ENCODE data around the gene CLEC3B. TPM values are rescaled to one million over a fixed set of nuclear protein-coding genes. Genes with fewer than 3 reads are reported as not detected.
"Not testable (repeated sequence)": the region's sequence is repeated elsewhere in the genome, so short reads cannot be mapped to it uniquely, and the experiment has no call there.

Gene CLEC3B
- total RNA-seq, 4 donors from 2014 or later, result 137 to 819 (median 340) TPM

DNA sequence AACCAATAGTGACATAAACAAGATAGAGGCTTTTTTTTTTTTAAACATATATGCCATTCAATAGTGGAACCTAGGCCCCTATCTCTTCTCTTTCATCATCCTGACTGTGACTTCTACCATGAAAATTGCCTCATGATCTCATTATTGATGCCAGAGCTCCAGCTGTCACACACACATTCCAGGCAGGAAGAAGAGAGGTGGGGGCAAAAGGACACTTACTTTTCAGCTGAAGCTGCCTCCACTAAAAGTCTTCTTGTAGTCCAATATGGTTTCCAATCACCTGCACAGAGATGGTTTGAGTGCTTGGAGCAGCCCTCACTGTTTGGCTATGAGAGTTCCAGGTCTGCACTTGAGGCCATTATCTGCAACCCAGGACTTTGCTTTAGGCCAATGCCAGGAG lies 45.0 kb downstream of the CLEC3B start:
- Histone ChIP-seq H3K27ac (no peak overlapping the region), H3K4me1 (no peaks in the 10 kb centered on the region), H3K9me3 (no peaks in the 10 kb centered on the region), H3K4me3 (no peak overlapping the region), H3K36me3 (no peaks in the 10 kb centered on the region), H3K27me3 (no peaks in the 10 kb centered on the region)
- TF ChIP-seq POLR2A (IDR thresholded peaks at IDR 0.05) (no peak), EP300 (IDR thresholded peaks at IDR 0.05) (no peak)
- TF ChIP-seq, protein P1, sequence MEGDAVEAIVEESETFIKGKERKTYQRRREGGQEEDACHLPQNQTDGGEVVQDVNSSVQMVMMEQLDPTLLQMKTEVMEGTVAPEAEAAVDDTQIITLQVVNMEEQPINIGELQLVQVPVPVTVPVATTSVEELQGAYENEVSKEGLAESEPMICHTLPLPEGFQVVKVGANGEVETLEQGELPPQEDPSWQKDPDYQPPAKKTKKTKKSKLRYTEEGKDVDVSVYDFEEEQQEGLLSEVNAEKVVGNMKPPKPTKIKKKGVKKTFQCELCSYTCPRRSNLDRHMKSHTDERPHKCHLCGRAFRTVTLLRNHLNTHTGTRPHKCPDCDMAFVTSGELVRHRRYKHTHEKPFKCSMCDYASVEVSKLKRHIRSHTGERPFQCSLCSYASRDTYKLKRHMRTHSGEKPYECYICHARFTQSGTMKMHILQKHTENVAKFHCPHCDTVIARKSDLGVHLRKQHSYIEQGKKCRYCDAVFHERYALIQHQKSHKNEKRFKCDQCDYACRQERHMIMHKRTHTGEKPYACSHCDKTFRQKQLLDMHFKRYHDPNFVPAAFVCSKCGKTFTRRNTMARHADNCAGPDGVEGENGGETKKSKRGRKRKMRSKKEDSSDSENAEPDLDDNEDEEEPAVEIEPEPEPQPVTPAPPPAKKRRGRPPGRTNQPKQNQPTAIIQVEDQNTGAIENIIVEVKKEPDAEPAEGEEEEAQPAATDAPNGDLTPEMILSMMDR (IDR thresholded peaks at IDR 0.05), result no peak
- DNase-seq (ENCODE audit: low spot score in 2 of 2), result no peak

DNA sequence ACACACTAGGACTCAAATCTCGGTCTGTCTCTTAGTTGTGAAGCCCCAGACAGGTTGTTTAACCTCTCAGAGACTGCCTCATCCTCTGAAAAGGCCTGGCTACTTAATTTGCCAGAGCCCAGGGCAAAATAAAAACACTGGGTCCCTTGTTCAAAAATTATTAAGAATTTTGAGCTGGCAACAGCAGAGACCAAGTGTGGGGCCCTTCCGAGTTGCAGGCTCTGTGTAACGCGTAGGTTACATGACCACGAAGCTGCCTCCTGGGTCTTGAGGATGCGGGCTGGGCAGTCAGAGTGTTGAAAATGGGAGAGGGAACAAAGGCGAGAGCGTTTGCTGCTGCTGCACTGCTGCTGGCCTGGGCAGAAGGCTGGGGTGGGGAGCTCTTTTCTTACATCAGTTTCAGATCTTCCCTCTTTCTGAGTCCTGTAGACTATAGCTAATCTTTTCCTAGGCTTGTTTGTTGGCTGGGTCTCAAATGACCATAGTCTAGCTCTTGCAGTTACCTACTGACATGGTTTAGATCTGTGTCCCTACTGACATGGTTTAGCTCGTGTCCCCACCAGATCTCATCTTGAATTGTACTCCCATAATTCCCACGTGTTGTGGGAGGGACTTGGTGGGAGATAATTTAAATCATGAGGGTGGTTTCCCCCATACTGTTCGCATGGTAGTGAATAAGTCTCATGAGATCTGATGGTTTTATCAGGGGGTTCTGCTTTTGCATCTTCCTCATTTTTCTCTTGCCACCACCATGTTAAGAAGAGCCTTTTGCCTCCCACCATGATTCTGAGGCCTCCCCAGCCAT lies 49.9 kb downstream of the CLEC3B start:
- TF ChIP-seq POLR2A (IDR thresholded peaks at IDR 0.05) (no peak), EP300 (IDR thresholded peaks at IDR 0.05) (no peak)
- TF ChIP-seq, protein P1 (IDR thresholded peaks at IDR 0.05), result no peak
- no peak for DNase-seq (ENCODE audit: low spot score in 2 of 2)
- WGBS, 2 donors, result 53 to 54% methylated on average over 11 of the region's 11 CpGs
- Histone ChIP-seq H3K4me3 (no peak overlapping the region), H3K27me3 (no peaks in the 10 kb centered on the region), H3K27ac (no peak overlapping the region), H3K4me1 (no peaks in the 10 kb centered on the region), H3K36me3 (no peaks in the 10 kb centered on the region), H3K9me3 (no peaks in the 10 kb centered on the region)

DNA sequence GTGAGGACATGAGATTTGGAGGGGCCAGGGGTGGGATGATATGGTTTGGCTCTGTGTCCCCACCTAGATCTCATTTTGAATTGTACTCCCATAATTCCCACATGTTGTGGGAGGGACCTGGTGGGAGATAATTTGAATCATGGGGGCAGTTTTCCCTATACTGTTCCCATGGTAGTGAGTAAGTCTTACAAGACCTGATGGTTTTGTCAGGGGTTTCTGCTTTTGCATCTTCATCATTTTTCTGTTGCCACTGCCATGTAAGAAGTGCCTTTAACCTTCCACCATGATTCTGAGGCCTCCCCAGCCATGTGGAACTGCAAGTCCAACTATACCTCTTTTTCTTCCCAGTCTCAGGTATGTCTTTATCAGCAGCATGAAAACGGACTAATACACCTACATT lies 52.2 kb downstream of the CLEC3B start:
- peaks cover 0 to 13% (median 0%) of the 10 kb centered on the region in 4 donors for H3K4me1 ChIP-seq
- H3K27me3 ChIP-seq; DNase-seq (ENCODE audit: low spot score in 2 of 2); H3K36me3 ChIP-seq; H3K9me3 ChIP-seq; H3K27ac ChIP-seq; H3K4me3 ChIP-seq: not testable (repeated sequence)
- 83 to 100% methylated on average over 1 of the region's 1 CpG for WGBS, 2 donors

DNA sequence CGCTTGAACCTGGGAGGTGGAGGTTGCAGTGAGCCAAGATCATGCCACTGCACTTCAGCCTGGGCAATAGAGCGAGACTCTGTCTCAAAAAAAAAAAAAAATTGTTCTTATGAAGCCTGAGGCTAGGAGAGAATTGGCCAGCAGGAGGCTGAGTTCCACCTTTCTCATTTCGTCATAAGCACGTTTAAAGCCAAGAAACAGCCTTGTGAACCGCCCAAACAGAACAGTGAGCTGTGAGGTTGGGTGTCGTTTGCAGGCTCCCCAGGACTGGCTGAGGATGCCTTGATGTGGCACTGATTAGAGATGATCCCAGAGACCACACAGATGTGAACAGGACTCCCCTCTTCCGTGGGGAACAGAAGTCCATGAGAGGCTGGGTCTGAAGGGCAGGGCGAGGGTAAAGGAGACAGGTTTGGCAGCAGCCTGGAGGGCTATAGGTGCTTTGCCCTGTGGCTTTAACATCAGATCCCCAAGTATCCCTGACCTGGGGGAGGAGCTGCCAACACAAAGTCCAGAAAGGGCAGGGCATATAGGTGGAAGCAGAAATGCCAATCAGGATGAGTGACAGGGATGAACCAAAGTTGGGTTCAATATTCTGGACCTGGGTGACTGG lies 52.9 kb downstream of the CLEC3B start:
- Histone ChIP-seq H3K27me3 (no peaks in the 10 kb centered on the region), H3K27ac (no peak overlapping the region), H3K4me3 (no peak overlapping the region), H3K9me3 (no peaks in the 10 kb centered on the region), H3K36me3 (no peaks in the 10 kb centered on the region), H3K4me1 (peaks cover 0 to 13% (median 0%) of the 10 kb centered on the region in 4 donors)
- DNase-seq (ENCODE audit: low spot score in 2 of 2), result no peak
- TF ChIP-seq, protein P1 (IDR thresholded peaks at IDR 0.05), result no peak
- TF ChIP-seq EP300 (IDR thresholded peaks at IDR 0.05) (no peak), POLR2A (IDR thresholded peaks at IDR 0.05) (no peak)
- 75 to 82% methylated on average over 8 of the region's 8 CpGs for WGBS, 2 donors

DNA sequence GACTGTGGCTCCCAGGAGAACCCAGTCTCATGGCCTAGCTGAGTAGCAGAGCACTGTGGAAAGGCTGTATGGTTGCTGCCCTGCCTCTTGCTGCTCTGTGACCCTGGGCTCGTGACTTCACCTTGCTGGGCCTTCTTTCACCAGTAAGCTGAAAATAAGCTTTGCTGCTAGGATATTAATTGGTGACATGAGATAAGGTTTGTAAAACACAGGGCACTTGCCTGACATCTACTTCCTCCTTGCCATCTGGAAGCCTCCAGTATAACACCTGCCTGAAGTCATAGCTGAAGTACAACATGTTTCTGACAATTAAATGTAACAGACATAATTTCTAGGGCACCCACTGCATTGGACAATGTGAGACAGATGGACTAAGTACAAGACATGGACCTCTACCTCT lies 53.6 kb downstream of the CLEC3B start:
- no peaks in the 10 kb centered on the region for H3K9me3 ChIP-seq
- WGBS, 2 donors, result 81 to 82% methylated on average over 1 of the region's 1 CpG
- no peaks in the 10 kb centered on the region for H3K36me3 ChIP-seq
- peaks cover 0 to 13% (median 0%) of the 10 kb centered on the region in 4 donors for H3K4me1 ChIP-seq
- no peak for TF ChIP-seq POLR2A (IDR thresholded peaks at IDR 0.05)
- TF ChIP-seq EP300 (IDR thresholded peaks at IDR 0.05), result no peak
- TF ChIP-seq, protein P1 (IDR thresholded peaks at IDR 0.05), result no peak
- DNase-seq (ENCODE audit: low spot score in 2 of 2), result no peak
- H3K4me3 ChIP-seq, result no peak overlapping the region
- no peaks in the 10 kb centered on the region for H3K27me3 ChIP-seq
- no peak overlapping the region for H3K27ac ChIP-seq

All from tibial nerve (tissue), 4 donors.